ENCODE measurements around the gene HEG1. TPM values are rescaled to one million over a fixed set of nuclear protein-coding genes. Genes with fewer than 3 reads are reported as not detected.

Gene HEG1
- polyA plus RNA-seq, 3 donors = 7.0 to 36.6 (median 14.1) TPM

GRCh38 chr3:124938896-124939295, 116.9 kb downstream of the HEG1 start:
- H3K27ac ChIP-seq (ENCODE audit: low read depth, low read length) = no peak overlapping the region
- WGBS, 3 donors = 92 to 95% (median 95%) methylated on average over 5 of the region's 5 CpGs

GRCh38 chr3:124937049-124937448, 118.7 kb downstream of the HEG1 start:
- H3K27ac ChIP-seq (ENCODE audit: low read depth, low read length) = no peak overlapping the region
- WGBS, 3 donors = 95 to 96% (median 96%) methylated on average over 3 of the region's 3 CpGs

DNA sequence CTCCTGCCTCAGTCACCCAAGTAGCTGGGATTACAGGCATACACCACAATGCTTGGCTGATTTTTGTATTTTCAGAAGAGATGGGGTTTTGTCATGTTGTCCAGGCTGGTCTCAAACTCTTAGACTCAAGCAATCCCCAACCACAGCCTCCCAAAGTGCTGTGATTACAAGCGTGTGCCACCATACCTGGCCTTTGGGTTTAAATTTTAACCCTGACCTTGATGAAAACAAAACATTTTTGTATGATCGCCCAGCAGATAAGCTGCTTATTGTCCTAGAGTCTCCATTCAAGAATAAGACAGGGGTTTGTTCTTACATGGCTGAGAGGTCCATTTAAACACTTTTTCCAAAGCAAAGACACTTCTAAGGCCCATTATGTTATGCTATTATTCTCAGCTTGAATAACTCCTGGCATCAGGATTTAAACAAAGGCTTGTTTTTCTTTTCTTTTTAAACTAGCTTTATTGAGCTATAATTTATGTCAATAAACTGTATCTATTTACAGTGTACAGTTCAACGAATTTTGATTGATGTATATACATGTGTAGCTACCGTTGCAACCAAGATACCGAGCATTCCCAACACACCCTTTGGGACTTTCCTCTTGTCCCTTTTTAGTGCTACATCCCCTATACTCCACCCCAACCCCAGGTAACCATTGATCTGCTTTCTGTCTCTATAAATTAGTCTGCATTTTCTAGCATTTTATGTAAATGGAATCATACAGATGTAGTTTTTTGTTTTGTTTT, 119.8 kb downstream of the HEG1 start:
- 55 to 88% (median 82%) methylated on average over 5 of the region's 5 CpGs for WGBS, 3 donors
- H3K27ac ChIP-seq (ENCODE audit: low read depth, low read length) = no peak overlapping the region

GRCh38 chr3:124935264-124935663, 120.5 kb downstream of the HEG1 start:
- H3K27ac ChIP-seq (ENCODE audit: low read depth, low read length) = no peak overlapping the region

DNA sequence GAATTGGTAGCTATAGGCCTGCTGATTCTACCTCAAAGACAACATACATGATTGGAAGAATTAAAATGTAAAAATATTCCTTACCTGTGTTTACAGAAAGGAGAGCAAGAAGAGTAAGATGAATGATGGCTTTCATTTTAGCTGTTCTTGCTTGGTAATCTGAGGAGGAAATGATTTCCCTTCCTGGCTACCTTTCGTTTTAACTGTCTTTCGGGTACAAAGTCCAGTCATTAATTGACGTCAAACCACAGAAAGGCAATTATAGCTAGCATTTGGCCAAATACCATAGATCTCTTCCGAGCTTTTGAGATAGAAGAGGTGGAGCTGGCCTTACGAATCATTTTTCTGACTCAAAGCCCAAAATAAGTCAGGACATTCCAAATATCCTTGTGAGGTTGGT, 121.2 kb downstream of the HEG1 start, which contains the start of gene MUC13:
TSS of gene MUC13 (minus strand) at position 175 of the 400 bp plus-strand sequence. CDS start at position 136, 39 bp downstream.
- no peak within 1 kb of the TSS for H3K27ac ChIP-seq (ENCODE audit: low read depth, low read length)
- WGBS, 3 donors = 56 to 85% (median 84%) methylated on average over 5 of the region's 5 CpGs

DNA sequence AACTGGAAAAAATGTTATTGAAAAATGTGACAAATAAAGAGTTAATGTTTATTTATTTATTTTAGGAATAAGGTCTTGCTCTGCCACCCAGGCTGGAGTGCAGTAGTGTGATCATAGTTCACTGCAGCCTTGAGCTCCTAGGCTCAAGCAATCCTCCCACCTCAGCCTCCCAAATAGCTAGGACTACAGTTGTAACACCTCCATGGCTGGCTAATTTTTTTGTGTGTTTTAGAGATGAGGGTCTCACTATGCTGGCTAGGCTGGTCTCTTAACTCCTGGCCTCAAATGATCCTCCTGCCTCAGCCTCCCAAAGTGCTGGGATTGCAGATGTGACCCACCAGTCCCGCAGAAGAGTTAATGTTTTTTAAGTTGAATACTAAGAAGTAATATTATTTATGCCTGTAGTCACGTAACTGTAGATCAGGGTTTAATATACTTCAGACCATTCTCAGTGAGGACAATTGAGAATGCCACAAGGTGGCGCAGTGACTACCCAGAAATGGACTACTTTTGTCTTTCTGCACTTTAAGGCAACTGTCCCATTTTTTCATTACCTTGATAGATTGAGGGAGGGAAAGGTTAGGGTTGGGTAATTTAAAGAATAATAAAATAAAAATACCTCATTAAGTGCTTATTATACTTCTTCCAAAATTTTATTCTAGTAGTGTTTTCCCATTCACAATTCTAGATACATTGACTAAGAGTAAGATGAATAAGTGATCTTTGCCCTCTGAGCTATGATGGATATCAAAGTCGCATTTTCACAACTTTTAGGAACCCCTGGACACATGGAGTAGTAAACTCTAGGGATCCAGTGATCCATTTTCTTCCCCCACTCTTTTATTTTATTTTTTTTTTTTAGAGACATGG, 127.2 kb downstream of the HEG1 start:
- H3K27ac ChIP-seq (ENCODE audit: low read depth, low read length) = no peak overlapping the region
- WGBS, 3 donors = 21 to 26% (median 24%) methylated on average over 4 of the region's 4 CpGs

DNA sequence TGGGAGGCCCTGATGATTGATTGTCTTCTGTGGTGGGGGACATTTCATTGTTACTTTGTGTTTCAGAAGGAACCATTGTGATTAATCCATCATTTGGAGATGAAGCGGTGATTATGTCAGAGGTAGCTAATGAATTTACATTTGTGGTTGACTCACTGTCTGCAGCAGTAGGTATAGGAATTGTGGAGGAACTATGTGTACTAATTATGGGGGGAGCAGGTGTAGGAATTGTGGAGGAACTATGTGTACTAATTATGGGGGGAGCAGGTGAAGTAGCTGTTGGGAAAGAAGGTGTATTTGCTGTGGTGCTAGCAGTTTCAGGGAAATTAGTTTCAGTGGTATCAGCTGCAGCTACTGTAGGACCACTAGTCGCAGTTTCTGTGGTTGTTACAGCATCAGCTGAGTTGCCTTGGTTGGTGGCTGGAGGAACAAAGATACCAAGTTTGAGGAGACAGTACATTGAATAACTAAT, 128.2 kb downstream of the HEG1 start:
- no peak overlapping the region for H3K27ac ChIP-seq (ENCODE audit: low read depth, low read length)
- 93 to 97% (median 94%) methylated on average over 2 of the region's 2 CpGs for WGBS, 3 donors

GRCh38 chr3:124926426-124927101, 129.2 kb downstream of the HEG1 start:
- 70 to 80% (median 70%) methylated on average over 4 of the region's 4 CpGs for WGBS, 3 donors
- no peak overlapping the region for H3K27ac ChIP-seq (ENCODE audit: low read depth, low read length)

- H3K27ac ChIP-seq (ENCODE audit: low read depth, low read length) = no peak overlapping the region
- 84 to 96% (median 91%) methylated on average over 2 of the region's 2 CpGs for WGBS, 3 donors
Observed at GRCh38 chr3:124924741-124925140, 131.1 kb downstream of the HEG1 start.

DNA sequence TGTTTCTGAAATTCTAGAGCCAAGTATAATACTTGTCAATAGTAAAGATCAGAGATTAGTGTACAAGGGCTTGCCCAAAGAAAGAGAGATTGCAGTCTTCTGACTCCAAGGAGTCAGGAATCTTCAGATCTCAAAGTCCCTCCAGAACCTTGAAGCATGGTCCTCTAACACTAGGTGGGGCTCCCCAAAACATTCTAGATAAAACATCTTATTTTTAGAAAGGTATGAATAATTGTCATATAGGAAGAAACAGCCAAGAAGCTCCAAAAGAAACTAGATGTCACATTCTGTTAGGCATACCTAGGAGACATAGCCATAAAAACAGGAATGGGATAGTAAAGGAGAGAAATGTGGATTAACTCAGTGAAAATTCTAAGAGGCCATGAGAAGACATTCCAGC, 132.0 kb downstream of the HEG1 start:
- H3K27ac ChIP-seq (ENCODE audit: low read depth, low read length) = no peak overlapping the region

- 84 to 93% (median 91%) methylated on average over 5 of the region's 5 CpGs for WGBS, 3 donors
- no peak overlapping the region for H3K27ac ChIP-seq (ENCODE audit: low read depth, low read length)
Observed at GRCh38 chr3:124920718-124921117, 135.1 kb downstream of the HEG1 start.

- no peak overlapping the region for H3K27ac ChIP-seq (ENCODE audit: low read depth, low read length)
- WGBS, 3 donors = 59 to 76% (median 73%) methylated on average over 2 of the region's 2 CpGs
Observed at GRCh38 chr3:124919756-124920155, 136.0 kb downstream of the HEG1 start.

DNA sequence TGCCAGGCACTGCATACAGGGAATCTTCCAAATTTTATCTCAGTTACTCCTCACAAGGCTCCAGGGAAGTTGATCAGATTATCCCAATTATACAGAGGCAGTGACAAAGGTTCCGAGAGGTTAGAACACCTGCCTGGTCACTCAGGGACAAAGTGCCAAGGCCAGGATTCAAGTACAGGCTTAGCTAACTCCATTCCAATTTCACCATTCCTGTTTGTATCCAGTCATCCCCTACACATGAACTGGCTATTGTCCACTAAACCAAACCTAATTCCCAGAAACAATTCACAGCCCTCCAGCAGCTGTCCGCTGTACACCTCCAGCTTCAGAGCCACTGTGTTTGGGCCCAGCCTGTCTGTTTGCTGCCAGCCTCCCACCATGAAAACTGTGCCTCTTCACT, 137.3 kb downstream of the HEG1 start:
- H3K27ac ChIP-seq (ENCODE audit: low read depth, low read length) = no peak overlapping the region
- WGBS, 3 donors = 93 to 94% (median 94%) methylated on average over 2 of the region's 2 CpGs

GRCh38 chr3:124916837-124917409, 138.9 kb downstream of the HEG1 start:
- no peak overlapping the region for H3K27ac ChIP-seq (ENCODE audit: low read depth, low read length)
- WGBS, 3 donors = 51 to 69% (median 60%) methylated on average over 8 of the region's 8 CpGs

Other genes with a start within 250 kb of the HEG1 start
- gene ITGB5, start 168.6 kb downstream of the HEG1 start, polyA plus RNA-seq = 10 to 100 TPM; 17.1 to 83.8 (median 50.0) TPM
- 1 to 10 TPM in 2 of 3 donors, under 1 TPM in 1; 0.58 to 1.8 (median 1.2) TPM for gene MUC13, start 121.2 kb downstream of the HEG1 start, polyA plus RNA-seq
- gene SLC12A8, start 156.8 kb upstream of the HEG1 start, polyA plus RNA-seq = 1 to 10 TPM; 1.6 to 4.1 (median 3.0) TPM